Measurements from ENCODE around the gene CRB2.

Gene CRB2

GRCh38 chr9:123355761-123356431 lies at the start of gene CRB2:
TSS of gene CRB2 (plus strand) at chr9:123356197. CDS start at chr9:123356261, 64 bp downstream.
- in situ Hi-C loops (cut with HindIII; ENCODE audit: low sequenced_read_pairs): loop anchor here (10.0 kb wide), 2 partner anchors 61 to 371 kb away; no protein-coding TSS in a partner anchor
- H3K4me3 ChIP-seq (ENCODE audit: low read depth, low read length): no peak within 1 kb of the TSS
- DNase-seq (ENCODE audit: low read depth): no peak
- TF ChIP-seq CTCF (IDR thresholded peaks at IDR 0.05; ENCODE audit: low read depth, low read length, missing control alignments): no peak

GRCh38 chr9:123309611-123310010 lies 46.4 kb upstream of the CRB2 start:
- no peak for TF ChIP-seq CTCF (IDR thresholded peaks at IDR 0.05; ENCODE audit: low read depth, low read length, missing control alignments)
- DNase-seq (ENCODE audit: low read depth): no peak
- in situ Hi-C loops (cut with HindIII; ENCODE audit: low sequenced_read_pairs): loop anchor here (5.0 kb wide), 1 partner anchor 162 kb away; no protein-coding TSS in a partner anchor
- H3K4me3 ChIP-seq (ENCODE audit: low read depth, low read length): no peak overlapping the region

- in situ Hi-C loops (cut with HindIII; ENCODE audit: low sequenced_read_pairs): no loop called here
- no peak overlapping the region for H3K4me3 ChIP-seq (ENCODE audit: low read depth, low read length)
- no peak for TF ChIP-seq CTCF (IDR thresholded peaks at IDR 0.05; ENCODE audit: low read depth, low read length, missing control alignments)
- DNase-seq (ENCODE audit: low read depth): no peak
Observed at GRCh38 chr9:123310551-123311249, 45.3 kb upstream of the CRB2 start.

- in situ Hi-C loops (cut with HindIII; ENCODE audit: low sequenced_read_pairs): no loop called here
- DNase-seq (ENCODE audit: low read depth): no peak
- no peak overlapping the region for H3K4me3 ChIP-seq (ENCODE audit: low read depth, low read length)
- no peak for TF ChIP-seq CTCF (IDR thresholded peaks at IDR 0.05; ENCODE audit: low read depth, low read length, missing control alignments)
Observed at GRCh38 chr9:123311250-123311752, 44.7 kb upstream of the CRB2 start.

DNA sequence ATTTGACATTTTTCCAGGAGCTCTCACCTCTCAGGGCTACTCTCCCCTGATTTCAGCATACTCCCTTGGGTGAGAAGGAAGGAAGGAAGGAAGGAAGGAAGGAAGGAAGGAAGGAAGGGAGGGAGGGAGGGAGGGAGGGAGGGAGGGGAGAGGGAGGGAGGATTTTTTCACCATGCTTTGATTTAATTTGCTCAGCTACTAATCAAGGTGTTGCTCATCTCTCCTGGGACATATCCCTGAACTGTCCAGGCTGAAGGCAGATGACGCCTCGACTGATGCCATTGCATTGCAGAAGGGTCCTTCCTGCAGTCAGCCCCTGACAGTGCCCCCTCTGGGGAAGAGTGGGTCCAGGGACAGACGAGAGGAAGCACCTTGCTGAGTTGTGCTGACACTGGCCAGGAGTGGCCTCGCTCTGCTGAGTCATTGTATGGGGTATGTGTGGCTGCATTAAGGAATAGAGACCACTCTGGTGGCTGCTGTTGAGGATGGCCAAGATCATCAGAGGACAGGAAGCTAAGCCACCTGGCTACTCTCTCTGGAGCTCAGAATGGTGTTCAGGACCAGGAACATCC lies 43.6 kb upstream of the CRB2 start:
- no peak for TF ChIP-seq CTCF (IDR thresholded peaks at IDR 0.05; ENCODE audit: low read depth, low read length, missing control alignments)
- no peak overlapping the region for H3K4me3 ChIP-seq (ENCODE audit: low read depth, low read length)
- in situ Hi-C loops (cut with HindIII; ENCODE audit: low sequenced_read_pairs): no loop called here
- DNase-seq (ENCODE audit: low read depth): no peak

DNA sequence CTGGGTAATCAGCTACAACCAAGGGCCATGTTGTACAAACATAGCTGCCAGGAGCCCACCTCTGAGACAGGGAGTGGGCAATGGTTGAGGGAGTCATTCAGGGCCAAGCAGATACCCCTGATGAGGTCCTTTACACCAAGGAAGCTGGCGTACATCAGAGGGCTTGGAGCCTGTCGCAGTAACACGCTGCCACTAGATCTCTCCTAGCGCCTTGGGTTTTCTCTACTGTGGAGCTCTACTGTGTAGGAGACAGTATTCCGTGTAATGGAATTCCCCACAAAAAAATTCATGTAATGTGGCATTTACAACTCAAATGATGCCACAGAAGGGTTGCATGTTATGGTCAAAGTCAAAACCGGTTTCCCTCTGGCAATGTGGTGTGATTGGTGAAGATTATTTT lies 41.4 kb upstream of the CRB2 start:
- in situ Hi-C loops (cut with HindIII; ENCODE audit: low sequenced_read_pairs): no loop called here
- no peak for TF ChIP-seq CTCF (IDR thresholded peaks at IDR 0.05; ENCODE audit: low read depth, low read length, missing control alignments)
- no peak overlapping the region for H3K4me3 ChIP-seq (ENCODE audit: low read depth, low read length)
- no peak for DNase-seq (ENCODE audit: low read depth)
